IMR-90 (cell line): Measurements from ENCODE around the gene S100A16. TPM values are rescaled to one million over a fixed set of nuclear protein-coding genes. Genes with fewer than 3 reads are reported as not detected.
"Not testable (repeated sequence)": the region's sequence is repeated elsewhere in the genome, so short reads cannot be mapped to it uniquely, and the experiment has no call there.

ENCODE experiments used
- ATAC-seq: fragments of 200-7000 bp; cut with Tn5 transposase; 2 replicates; pipeline ENCODE4 v1.9.1; 2020; ENCODE audit warnings: low read depth, mild to moderate bottlenecking, moderate library complexity
- BruUV-seq: library from RNA; stranded (reverse); fragments of 400-500 nt; replicated peaks from 2 replicates; lab custom pipeline; 2021; lab: Mats Ljungman, UMichigan
- CTCF ChIA-PET: fragments of 300-600 bp; formaldehyde crosslinking; extraction: SDS; loops from one replicate; lab custom pipeline; 2021; ENCODE audit warnings: antibody characterized with exemption; lab: Yijun Ruan, JAX
- POLR2A ChIA-PET: fragments of 300-600 bp; sonication (Branson Sonifier 250); formaldehyde crosslinking; loops from one replicate; lab custom pipeline; 2022; ENCODE audit warnings: antibody characterized with exemption; ENCODE audit not compliant: unreplicated experiment; lab: Charles Lee
- DNase-seq: peaks from one replicate; pipeline ENCODE4 v3.0.0; 2013
- H2AFZ ChIP-seq: replicated peaks from 2 replicates; pipeline ENCODE3; 2013; ENCODE audit warnings: low read length, mild to moderate bottlenecking; ENCODE audit not compliant: poor library complexity
- H2AK5ac ChIP-seq: 2 replicates; pipeline ENCODE4 v1.6.1; 2013; ENCODE audit warnings: low read depth, low read length, inconsistent platforms
- H2AK9ac ChIP-seq: replicated peaks from 2 replicates; pipeline ENCODE3; 2013; ENCODE audit warnings: mild to moderate bottlenecking, low read depth, low read length, moderate library complexity; ENCODE audit not compliant: poor library complexity
- H2BK120ac ChIP-seq: 2 replicates; pipeline ENCODE4 v1.6.1; 2013; ENCODE audit warnings: low read depth, low read length, inconsistent platforms
- H2BK15ac ChIP-seq: 3 replicates; pipeline ENCODE4 v1.6.1; 2013; ENCODE audit warnings: low read depth, low read length, inconsistent platforms
- H2BK20ac ChIP-seq: 2 replicates; pipeline ENCODE4 v1.6.1; 2013; ENCODE audit warnings: low read depth, mild to moderate bottlenecking, inconsistent platforms, low read length, moderate library complexity
- H2BK5ac ChIP-seq: 2 replicates; pipeline ENCODE4 v1.6.1; 2013; ENCODE audit warnings: mild to moderate bottlenecking, low read depth, low read length, inconsistent platforms; ENCODE audit not compliant: poor library complexity, severe bottlenecking
- H3K14ac ChIP-seq: replicated peaks from 2 replicates; pipeline ENCODE4 v1.6.1; 2013; ENCODE audit warnings: low read depth, low read length, inconsistent platforms
- H3K18ac ChIP-seq: 2 replicates; pipeline ENCODE4 v1.6.1; 2013; ENCODE audit warnings: low read depth, low read length, control low read depth
- H3K23ac ChIP-seq: 2 replicates; pipeline ENCODE4 v1.6.1; 2013; ENCODE audit warnings: low read depth, low read length, inconsistent platforms
- H3K27ac ChIP-seq: 2 replicates; pipeline ENCODE4 v1.5.1; 2013; ENCODE audit warnings: mild to moderate bottlenecking, control low read depth, low read length; ENCODE audit not compliant: insufficient read depth
- H3K27me3 ChIP-seq: 2 replicates; pipeline ENCODE4 v1.6.1; 2013; ENCODE audit warnings: low read length; ENCODE audit not compliant: control insufficient read depth, insufficient read depth
- H3K36me3 ChIP-seq: 2 replicates; pipeline ENCODE4 v1.6.1; 2013; ENCODE audit warnings: low read length, mixed read lengths; ENCODE audit not compliant: control insufficient read depth, insufficient read depth
- H3K4ac ChIP-seq: 2 replicates; pipeline ENCODE4 v1.6.1; 2013; ENCODE audit warnings: low read depth, low read length, inconsistent platforms
- H3K4me1 ChIP-seq: 2 replicates; pipeline ENCODE4 v1.6.1; 2013; ENCODE audit warnings: low read length, mixed read lengths; ENCODE audit not compliant: control insufficient read depth, insufficient read depth
- H3K4me2 ChIP-seq: 2 replicates; pipeline ENCODE4 v1.6.1; 2013; ENCODE audit warnings: low read depth, mild to moderate bottlenecking, control low read depth, low read length, moderate library complexity
- H3K4me3 ChIP-seq: 2 replicates; pipeline ENCODE4 v1.5.1; 2013; ENCODE audit warnings: low read depth, mild to moderate bottlenecking, control low read depth, low read length, moderate library complexity; ENCODE audit not compliant: insufficient read depth
- H3K56ac ChIP-seq: 2 replicates; pipeline ENCODE4 v1.6.1; 2013; ENCODE audit warnings: low read length, inconsistent platforms; ENCODE audit not compliant: insufficient read depth; ENCODE audit errors: extremely low read depth
- H3K79me1 ChIP-seq, 2 experiments: 2 replicates each; pipeline ENCODE4 v1.6.1; 2013; ENCODE audit warnings: low read length in 2 of 2, inconsistent platforms in 1 of 2, low read depth in 1 of 2
- H3K9ac ChIP-seq: 2 replicates; pipeline ENCODE4 v1.6.1; 2013; ENCODE audit warnings: low read depth, low read length, control low read depth
- H3K9me1 ChIP-seq: 2 replicates; pipeline ENCODE4 v1.6.1; 2013; ENCODE audit warnings: low read length, inconsistent platforms; ENCODE audit not compliant: insufficient read depth
- H3K9me3 ChIP-seq: 2 replicates; pipeline ENCODE4 v1.6.1; 2013; ENCODE audit warnings: low read length; ENCODE audit not compliant: control insufficient read depth, insufficient read depth
- H4K20me1 ChIP-seq: 2 replicates; pipeline ENCODE4 v1.6.1; 2013; ENCODE audit warnings: low read length, inconsistent platforms; ENCODE audit not compliant: insufficient read depth
- H4K5ac ChIP-seq: 2 replicates; pipeline ENCODE4 v1.6.1; 2013; ENCODE audit warnings: mild to moderate bottlenecking, low read depth, low read length, control low read depth
- H4K8ac ChIP-seq, 2 experiments: 2 replicates each; pipeline ENCODE4 v1.6.1; 2013; ENCODE audit warnings: low read depth in 2 of 2, low read length in 2 of 2, control low read depth in 1 of 2, inconsistent platforms in 1 of 2
- H4K91ac ChIP-seq: 2 replicates; pipeline ENCODE4 v1.6.1; 2013; ENCODE audit warnings: low read depth, low read length, inconsistent platforms; ENCODE audit not compliant: insufficient read depth
- MAFK ChIP-seq: IDR thresholded peaks from 2 replicates; pipeline ENCODE4 v1.6.1; 2012; ENCODE audit warnings: low read depth, low read length, improper control_type of control experiment
- RCOR1 ChIP-seq: IDR thresholded peaks from 2 replicates; pipeline ENCODE4 v1.6.1; 2012; ENCODE audit warnings: mild to moderate bottlenecking, low read length, improper control_type of control experiment; ENCODE audit not compliant: insufficient replicate concordance
- WGBS, 2 experiments: methylation state at CpG; one replicate each; pipeline versions ENCODE4 v1.1.5 to v1.1.7; 2013; ENCODE audit warnings: missing lambda C conversion rate in 2 of 2; ENCODE audit not compliant: insufficient read length in 1 of 2; ENCODE audit errors: extremely low coverage in 2 of 2; 5-methylcytosine and 5-hydroxymethylcytosine counted together
- dilution Hi-C: fragments of 300-500 bp; cut with HindIII; formaldehyde crosslinking; loops from one replicate; pipeline ENCODE4 v1.14.3; 2018; ENCODE audit warnings: low sequenced_read_pairs; ENCODE audit not compliant: unreplicated experiment
- in situ Hi-C: fragments of 300-500 bp; cut with MboI; formaldehyde crosslinking; loops from 3 replicates; pipeline ENCODE4 v1.14.3; 2019; ENCODE audit warnings: low sequenced_read_pairs, inconsistent platforms, mixed read lengths
- intact Hi-C: fragments of 100-400 bp; cut with micrococcal nuclease; formaldehyde crosslinking; loops from 2 replicates; pipeline ENCODE4 v1.10.0; 2022
- polyA plus RNA-seq, 3 experiments: library from polyadenylated mRNA; depleted of rRNA; stranded (reverse); fragments of >200 nt; gene quantifications; 2 replicates each; pipeline ENCODE4 v1.2.3, GENCODE V29; 2012; ENCODE audit warnings: low replicate concordance in 1 of 3
- total RNA-seq: library from RNA; depleted of rRNA; stranded (reverse); fragments of >200 nt; gene quantifications from 2 replicates; pipeline ENCODE4 v1.2.3, GENCODE V29; 2012

The S100A16 gene
- total and polyA plus RNA-seq, 2 of the 4 experiments (the other 2 are of a cell fraction), result 201 to 515 TPM

- Histone ChIP-seq H2AK9ac (peak overlapping the region; percentile 11), H4K8ac (peak overlapping the region in 1 of 2 experiments; percentile 45; a peak in 1 of 4 replicates), H3K4me3 (no peak overlapping the region), H3K27me3 (no peaks in the 10 kb centered on the region), H3K4me2 (no peak overlapping the region), H3K4me1 (peaks cover 29% of the 10 kb centered on the region), H3K18ac (no peak overlapping the region), H3K14ac (peak overlapping the region; percentile 34; the same call in 1 of the 2 replicates), H2BK120ac (peak overlapping the region; percentile 87), H3K23ac (no peak overlapping the region), H3K9ac (no peak overlapping the region), H2BK15ac (peak overlapping the region; percentile 62; the same call in 2 of the 3 replicates), H4K20me1 (no peaks in the 10 kb centered on the region), H2AK5ac (peak overlapping the region; percentile 94), H3K9me3 (no peaks in the 10 kb centered on the region), H3K27ac (no peak overlapping the region), H3K79me1 (peaks cover 4 to 44% of the 10 kb centered on the region in 2 experiments; a peak in 3 of 4 replicates), H3K56ac (no peak overlapping the region), H3K36me3 (no peaks in the 10 kb centered on the region), H2AFZ (peak overlapping the region; percentile 58), H4K5ac (no peak overlapping the region), H2BK5ac (peak overlapping the region; percentile 4), H4K91ac (peak overlapping the region; percentile 66), H2BK20ac (0 out of 2 replicates have a peak overlapping the region, but pooled peaks have one; percentile 51), H3K9me1 (peaks cover 28% of the 10 kb centered on the region), H3K4ac (peak overlapping the region; percentile 65; the same call in 1 of the 2 replicates)
- no TSS peak for BruUV-seq
- ChIA-PET CTCF (no interaction called here), POLR2A (no interaction called here)
- no peak for DNase-seq
- no peak for ATAC-seq
- intact Hi-C loops (no loop called here), dilution Hi-C loops (no loop called here), in situ Hi-C loops (loop anchor here (10.0 kb wide), 1 partner anchor 49 kb away; no protein-coding TSS in a partner anchor)
- TF ChIP-seq MAFK (no peak), RCOR1 (no peak)
- WGBS, 2 experiments, result 100% methylated on average over 3 of the region's 6 CpGs; no CpG with 5 or more reads in 1 of the 2 experiments
These were observed 49.4 kb downstream of the S100A16 start for GRCh38 chr1:153563483-153563901.

GRCh38 chr1:153562021-153562420 is 50.9 kb downstream of the S100A16 start:
- H2BK20ac ChIP-seq, intact Hi-C loops, H2BK15ac ChIP-seq, ATAC-seq, H3K36me3 ChIP-seq, H3K9ac ChIP-seq, H3K14ac ChIP-seq, H3K27me3 ChIP-seq, H3K4me3 ChIP-seq, H2AK9ac ChIP-seq, POLR2A ChIA-PET, H2BK5ac ChIP-seq, H4K20me1 ChIP-seq, H2AFZ ChIP-seq, H4K5ac ChIP-seq, CTCF ChIA-PET, DNase-seq, BruUV-seq, dilution Hi-C loops, H4K91ac ChIP-seq, H2BK120ac ChIP-seq, H3K18ac ChIP-seq, H4K8ac ChIP-seq, H3K9me3 ChIP-seq, H3K4me2 ChIP-seq, H3K56ac ChIP-seq, H3K27ac ChIP-seq, H3K4ac ChIP-seq, H2AK5ac ChIP-seq, H3K23ac ChIP-seq: not testable (repeated sequence)
- peaks cover 4 to 30% of the 10 kb centered on the region in 2 experiments; a peak in 3 of 4 replicates for H3K79me1 ChIP-seq
- H3K9me1 ChIP-seq, result peaks cover 15% of the 10 kb centered on the region
- in situ Hi-C loops, result loop anchor here (10.0 kb wide), 1 partner anchor 47 kb away; no protein-coding TSS in a partner anchor
- H3K4me1 ChIP-seq, result peaks cover 17% of the 10 kb centered on the region
- no CpG with 5 or more reads among the region's 3 CpGs for WGBS, 2 experiments
